Middle frontal gyrus (tissue), 1 donor: Measurements from ENCODE around the gene HASPIN.
A peak's percentile ranks its signal among the peaks of the same experiment; 100 is the strongest.

Source experiments
- DNase-seq: peaks from one replicate; pipeline ENCODE4 v3.0.0-alpha.2; 2015; ENCODE audit warnings: low spot score; ENCODE audit errors: extremely low spot score

Gene HASPIN

DNA sequence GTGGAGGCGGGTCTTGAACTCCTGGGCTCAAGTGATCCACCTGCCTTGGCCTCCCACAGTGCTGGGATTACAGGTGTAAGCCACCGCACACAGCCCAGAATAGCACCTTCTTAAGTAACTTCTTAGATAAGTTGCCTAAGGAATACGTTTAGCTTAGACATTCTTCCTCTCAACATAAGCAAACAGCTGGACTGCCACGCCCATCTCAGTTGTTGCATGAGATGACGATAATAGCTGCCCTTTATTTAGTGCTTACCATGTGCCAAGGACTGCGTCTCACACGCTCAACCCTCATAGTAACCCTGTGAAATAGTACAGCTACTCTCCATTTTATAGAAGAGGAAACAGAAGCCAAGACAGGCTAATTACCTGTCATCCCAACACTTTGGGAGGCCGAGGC is 11.8 kb downstream of the HASPIN start:
- no peak for DNase-seq

- peak; percentile 4 for DNase-seq
Measured at GRCh38 chr17:3738562-3739295, 15.0 kb downstream of the HASPIN start.

DNA sequence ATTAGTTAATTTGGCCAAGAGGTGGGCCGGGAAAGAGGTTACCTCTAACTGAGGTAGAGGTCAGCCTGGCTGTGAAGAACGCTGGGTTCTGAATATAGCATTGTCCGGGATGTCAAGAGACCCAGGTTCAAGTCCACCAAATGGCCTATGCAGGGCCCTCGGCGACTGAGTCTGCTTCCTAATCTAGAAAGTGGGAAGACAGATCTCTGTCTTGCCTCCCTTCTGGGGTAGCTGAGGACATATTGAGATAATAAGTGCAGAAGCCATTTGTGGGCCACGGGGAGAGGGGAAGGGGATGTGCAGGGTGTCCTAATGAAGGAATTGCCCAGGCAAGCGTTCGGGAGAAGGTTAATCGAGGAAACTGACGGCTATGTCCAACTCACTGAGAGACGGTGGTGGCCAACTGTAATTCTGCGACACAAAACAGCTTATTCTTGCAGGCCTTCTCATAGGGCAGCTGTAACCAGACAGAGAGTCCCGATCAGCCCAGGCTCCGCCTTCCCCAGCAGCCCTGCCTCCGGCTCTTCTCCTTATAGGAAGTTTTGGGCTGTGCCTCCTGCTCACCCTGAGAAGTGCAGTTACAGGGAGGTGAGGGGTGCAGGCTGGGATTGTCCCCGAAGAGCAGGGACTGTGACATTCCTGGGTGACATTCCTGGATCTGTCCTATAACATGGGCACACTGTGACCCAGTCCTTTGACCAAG is 15.9 kb downstream of the HASPIN start:
- no peak for DNase-seq

DNA sequence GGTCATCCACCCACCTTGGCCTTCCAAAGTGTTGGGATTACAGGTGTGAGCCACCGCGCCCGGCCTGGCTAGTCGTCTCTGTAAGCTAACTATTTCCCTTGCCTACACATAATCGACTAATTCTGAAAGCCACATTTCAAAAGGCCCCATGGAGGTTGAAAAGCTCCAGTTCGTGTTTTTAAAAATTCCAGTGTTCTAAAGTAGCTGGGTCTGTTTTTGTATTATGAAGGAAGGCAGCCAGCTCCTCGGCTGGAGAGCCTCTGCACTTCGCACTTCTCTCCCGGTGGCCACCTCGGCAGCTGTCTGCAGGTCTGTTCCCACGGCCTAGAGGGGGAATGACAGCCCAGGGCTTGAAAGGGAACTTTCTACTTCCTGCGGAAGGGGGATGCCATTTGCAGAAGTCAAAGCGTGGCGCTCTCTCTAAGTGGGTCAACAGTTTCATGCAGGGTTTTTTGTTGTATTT is 16.9 kb downstream of the HASPIN start:
- DNase-seq = no peak

DNA sequence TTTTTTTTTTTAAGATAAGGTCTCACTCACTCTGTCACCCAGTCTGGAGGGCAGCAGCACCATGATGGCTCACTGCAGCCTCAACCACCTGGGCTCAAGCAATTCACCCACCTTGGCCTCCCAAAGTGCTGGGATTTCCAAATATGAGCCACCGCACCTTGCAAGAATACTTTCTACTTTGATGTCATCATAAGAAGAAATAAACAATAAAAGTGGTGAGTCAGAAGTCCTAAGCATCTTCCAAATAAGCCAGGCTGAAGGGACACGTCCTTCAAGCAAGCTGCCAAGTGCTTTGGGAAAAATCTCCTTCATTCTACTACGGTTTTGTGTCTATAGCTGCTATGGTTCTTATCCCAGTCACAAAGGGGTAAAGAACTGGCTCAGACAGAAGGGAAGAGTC is 20.3 kb downstream of the HASPIN start:
- DNase-seq = no peak

- DNase-seq = no peak
Measured at GRCh38 chr17:3745071-3745470, 21.4 kb downstream of the HASPIN start.

DNA sequence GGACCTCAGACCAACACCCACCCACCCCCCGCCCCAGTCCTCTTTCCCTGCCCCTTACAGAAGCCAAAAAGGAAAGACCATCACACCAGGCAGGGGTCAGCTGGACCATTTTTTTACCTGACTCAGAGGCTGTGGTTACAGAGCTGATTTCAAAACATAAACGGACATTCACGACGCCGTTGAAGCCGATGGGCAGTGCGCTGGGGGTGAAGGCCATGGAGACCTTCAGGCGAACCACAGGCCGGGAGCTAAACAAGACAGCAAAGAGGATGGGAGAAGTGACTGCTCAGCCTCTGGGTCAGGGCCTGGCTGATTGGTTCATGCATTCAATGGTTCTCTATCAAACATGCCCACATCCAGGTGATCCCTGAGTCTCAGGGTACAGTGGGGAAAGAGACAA is 24.1 kb downstream of the HASPIN start:
- DNase-seq = no peak

- DNase-seq = no peak
Measured at GRCh38 chr17:3748576-3748975, 24.9 kb downstream of the HASPIN start.

DNA sequence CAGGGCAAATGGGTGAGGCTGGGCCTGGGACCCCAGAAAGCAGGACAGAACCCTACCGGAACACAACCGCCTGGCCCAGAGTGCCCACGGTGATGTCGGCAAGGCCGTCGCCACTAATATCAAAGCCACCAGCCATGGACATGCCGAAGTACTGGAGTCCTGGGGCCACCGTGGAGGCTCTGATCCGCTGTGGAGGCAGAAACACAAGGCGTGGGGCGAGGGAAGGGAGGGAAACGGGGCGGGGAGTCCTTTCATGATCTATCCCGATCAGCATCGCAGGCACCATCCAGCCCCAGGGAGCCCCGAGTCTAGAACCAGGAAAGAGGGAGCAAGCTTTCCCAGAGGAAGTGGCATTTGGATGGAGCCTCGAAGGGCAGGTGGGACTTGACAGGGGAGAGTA is 26.6 kb downstream of the HASPIN start:
- DNase-seq = no peak

DNA sequence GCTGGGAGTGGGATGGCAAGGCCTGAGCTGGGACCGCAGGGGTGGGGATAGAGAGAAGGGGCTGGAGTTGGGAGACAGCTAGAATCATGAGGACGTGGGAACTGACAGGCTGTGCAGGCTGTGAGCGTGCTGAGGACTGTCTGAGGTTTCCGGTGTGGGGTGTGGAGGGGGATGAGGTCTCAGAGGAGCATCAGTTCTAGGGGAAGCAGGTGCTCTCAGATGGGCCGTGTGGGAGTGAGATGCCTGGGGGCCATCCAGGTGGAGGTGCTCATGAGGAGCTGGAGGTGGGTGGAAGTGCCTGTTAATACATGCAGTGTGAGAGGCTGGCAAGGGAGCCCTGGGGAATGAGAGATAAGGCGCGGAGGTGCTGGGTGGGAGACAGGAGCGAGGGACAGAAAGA is 27.2 kb downstream of the HASPIN start:
- no peak for DNase-seq

- no peak for DNase-seq
Measured at GRCh38 chr17:3751836-3752235, 28.1 kb downstream of the HASPIN start.

- no peak for DNase-seq
Measured at GRCh38 chr17:3753624-3754023, 29.9 kb downstream of the HASPIN start.

DNA sequence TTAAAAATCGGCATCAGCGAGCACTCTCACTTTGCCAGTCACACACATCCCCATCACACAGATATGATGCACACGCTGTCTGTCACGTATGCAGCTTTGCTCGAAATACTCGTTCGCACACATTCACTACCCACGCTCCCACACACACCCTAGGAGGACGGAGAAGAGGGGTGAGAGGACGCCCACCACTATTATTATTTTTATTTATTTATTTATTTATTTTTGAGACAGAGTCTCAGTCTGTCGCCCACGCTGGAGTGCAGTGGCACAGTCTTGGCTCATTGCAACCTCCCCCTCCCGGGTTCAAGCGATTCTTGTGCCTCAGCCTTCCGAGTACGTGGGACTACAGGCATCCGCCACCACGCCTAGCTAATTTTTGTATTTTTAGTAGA is 30.4 kb downstream of the HASPIN start:
- DNase-seq = no peak

GRCh38 chr17:3754458-3755334 is 31.0 kb downstream of the HASPIN start:
- no peak for DNase-seq

- DNase-seq = no peak
Measured at GRCh38 chr17:3755335-3756030, 31.8 kb downstream of the HASPIN start.

- DNase-seq = no peak
Measured at GRCh38 chr17:3759597-3760216, 36.0 kb downstream of the HASPIN start.

DNA sequence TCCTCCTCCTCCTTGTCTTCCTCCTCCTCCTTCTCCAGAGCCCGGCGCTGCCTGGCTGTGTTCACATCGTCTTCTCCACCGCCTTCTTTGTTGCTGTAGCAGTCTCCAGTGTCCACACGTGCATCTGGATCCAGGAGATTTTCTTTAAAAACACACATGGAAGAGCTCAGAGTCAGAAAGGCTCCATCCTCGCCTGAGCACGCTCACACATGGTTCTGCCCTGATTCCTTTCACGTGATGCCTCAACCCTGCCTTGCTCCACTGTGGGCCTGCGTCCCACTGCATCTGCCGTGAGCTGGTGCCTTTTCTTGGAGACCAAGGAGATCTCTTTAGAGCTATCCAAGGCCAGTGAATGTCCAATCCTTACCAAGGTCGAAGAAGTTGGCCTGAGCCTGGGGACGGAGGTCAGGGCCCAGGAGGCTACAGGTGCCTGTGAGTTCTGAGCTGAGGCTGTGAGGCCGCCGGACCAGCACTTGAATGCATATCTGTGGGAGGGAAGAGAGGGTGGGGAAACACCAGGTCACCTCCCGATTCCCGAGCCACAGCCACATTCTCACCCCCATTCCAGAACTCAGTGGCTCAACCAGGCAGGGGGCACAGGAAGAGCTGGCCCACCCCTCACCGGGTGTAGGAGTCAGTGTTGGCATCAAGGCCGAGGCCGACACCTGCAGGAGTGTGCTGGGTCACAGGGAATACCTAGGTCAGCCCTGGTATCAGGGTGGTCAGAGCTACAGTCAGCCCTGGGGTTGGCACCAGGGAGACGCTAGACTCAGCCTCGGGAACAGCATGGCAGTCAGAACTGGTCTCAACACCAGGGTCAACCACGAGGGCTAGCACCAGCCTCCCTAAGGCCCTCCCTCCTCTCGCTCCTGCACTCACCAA is 37.6 kb downstream of the HASPIN start:
- DNase-seq = no peak

DNA sequence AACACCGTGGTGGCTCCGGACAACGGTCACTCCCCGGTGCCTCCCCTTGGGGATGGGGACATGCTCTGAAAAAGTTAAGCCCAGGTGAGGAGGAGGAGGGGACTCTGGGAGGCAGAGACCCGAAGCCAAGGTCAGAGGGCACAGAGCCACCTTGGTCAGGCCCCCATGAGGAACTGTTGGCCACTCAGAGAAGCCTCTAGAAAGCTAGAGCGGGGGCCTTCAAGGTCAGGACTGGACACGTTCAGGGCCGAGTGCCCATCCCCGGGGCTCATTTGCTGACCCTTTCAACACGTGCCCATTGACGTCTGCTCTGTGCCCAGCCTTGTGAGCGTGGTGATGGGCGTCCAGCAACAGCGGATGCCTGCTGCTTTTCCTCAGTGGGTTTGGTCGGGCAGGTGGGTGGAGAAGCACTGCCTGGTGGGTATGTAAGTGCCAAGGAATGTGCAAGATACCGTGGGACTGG is 38.2 kb downstream of the HASPIN start:
- DNase-seq = no peak

GRCh38 chr17:3762922-3763776 is 39.4 kb downstream of the HASPIN start:
- DNase-seq = no peak
